Limb (tissue), 2 donors: ENCODE data around the gene IRF8.
"Not testable (repeated sequence)": the region's sequence is repeated elsewhere in the genome, so short reads cannot be mapped to it uniquely, and the experiment has no call there.

Experiments used
- DNase-seq, 2 donors: peaks; one replicate each; pipeline ENCODE4 v3.0.0-alpha.2; 2016; ENCODE audit errors: extremely low spot score in 2 of 2

The IRF8 gene

GRCh38 chr16:85934210-85934609 is 35.2 kb downstream of the IRF8 start:
- DNase-seq = no peak

GRCh38 chr16:85935391-85935973 is 36.5 kb downstream of the IRF8 start:
- DNase-seq = no peak

- no peak for DNase-seq
Observed at GRCh38 chr16:85935974-85936760, 37.2 kb downstream of the IRF8 start.

- DNase-seq = no peak
Observed at GRCh38 chr16:85936816-85937215, 37.9 kb downstream of the IRF8 start.

GRCh38 chr16:85940214-85940613 is 41.3 kb downstream of the IRF8 start:
- DNase-seq = no peak

- DNase-seq = no peak
Observed at GRCh38 chr16:85941863-85942644, 43.1 kb downstream of the IRF8 start.

GRCh38 chr16:85942659-85943058 is 43.7 kb downstream of the IRF8 start:
- DNase-seq = not testable (repeated sequence)

GRCh38 chr16:85943711-85944110 is 44.7 kb downstream of the IRF8 start:
- no peak for DNase-seq

GRCh38 chr16:85944572-85945423 is 45.8 kb downstream of the IRF8 start:
- no peak for DNase-seq

- DNase-seq = no peak
Observed at GRCh38 chr16:85945424-85945751, 46.4 kb downstream of the IRF8 start.

- DNase-seq = peak in 1 of 2 donors; percentile 42
Observed at GRCh38 chr16:85946541-85947124, 47.7 kb downstream of the IRF8 start.

- DNase-seq = no peak
Observed at GRCh38 chr16:85947230-85948137, 48.5 kb downstream of the IRF8 start.

GRCh38 chr16:85948138-85948509 is 49.2 kb downstream of the IRF8 start:
- no peak for DNase-seq

GRCh38 chr16:85948616-85949265 is 49.8 kb downstream of the IRF8 start:
- no peak for DNase-seq

- no peak for DNase-seq
Observed at GRCh38 chr16:85950136-85950918, 51.4 kb downstream of the IRF8 start.

- no peak for DNase-seq
Observed at GRCh38 chr16:85952197-85952596, 53.2 kb downstream of the IRF8 start.

- no peak for DNase-seq
Observed at GRCh38 chr16:85952811-85953210, 53.8 kb downstream of the IRF8 start.

- DNase-seq = no peak
Observed at GRCh38 chr16:85954927-85955519, 56.1 kb downstream of the IRF8 start.

GRCh38 chr16:85955566-85955965 is 56.6 kb downstream of the IRF8 start:
- no peak for DNase-seq
